Measurements from ENCODE around the gene B4GALT6.

B4GALT6 gene

GRCh38 chr18:31655354-31655753 lies 29.0 kb downstream of the B4GALT6 start:
- no peak for TF ChIP-seq CTCF (IDR thresholded peaks at IDR 0.05; ENCODE audit: low read depth, low read length, missing control alignments)
- no peak overlapping the region for H3K4me3 ChIP-seq (ENCODE audit: low read depth, low read length)
- DNase-seq (ENCODE audit: low read depth): no peak

DNA sequence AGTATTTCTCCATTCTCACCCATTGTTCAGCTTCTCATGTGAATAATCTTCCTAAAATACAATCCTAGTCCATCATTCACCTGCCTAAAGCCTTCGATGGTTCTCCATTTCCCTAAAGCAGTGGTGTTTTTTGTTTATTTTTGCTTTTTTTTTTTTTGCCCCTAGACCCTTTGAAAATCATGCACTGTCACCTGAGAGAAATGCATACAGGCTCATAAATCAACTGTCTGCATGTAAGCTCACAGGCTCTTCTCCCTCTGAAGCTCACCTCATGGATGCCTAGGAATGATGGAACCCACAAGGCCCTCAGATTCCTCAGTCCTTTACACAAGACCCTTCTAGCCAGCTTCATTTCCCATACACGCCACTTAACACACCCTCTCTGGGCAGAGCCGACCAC lies 31.5 kb downstream of the B4GALT6 start:
- no peak for DNase-seq (ENCODE audit: low read depth)
- no peak overlapping the region for H3K4me3 ChIP-seq (ENCODE audit: low read depth, low read length)
- no peak for TF ChIP-seq CTCF (IDR thresholded peaks at IDR 0.05; ENCODE audit: low read depth, low read length, missing control alignments)

DNA sequence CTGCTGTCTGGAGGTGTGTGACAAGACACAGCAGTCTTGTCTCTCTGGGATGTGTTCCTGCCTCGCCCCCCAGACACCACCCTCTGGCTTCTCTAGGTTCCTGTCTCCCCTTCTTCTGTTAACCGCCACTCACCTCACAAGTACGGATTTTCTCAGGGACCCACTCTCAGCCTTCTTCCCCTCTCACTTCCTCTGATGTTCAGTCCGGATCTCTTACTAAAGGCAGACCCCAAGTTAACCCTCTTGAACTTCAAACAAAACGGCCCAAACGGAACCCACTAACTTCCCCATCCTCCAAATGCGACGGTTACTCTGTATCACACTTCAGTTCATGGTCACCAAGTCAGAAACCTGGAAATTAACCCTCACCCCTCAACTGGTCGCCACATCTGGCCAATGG lies 32.0 kb downstream of the B4GALT6 start:
- no peak overlapping the region for H3K4me3 ChIP-seq (ENCODE audit: low read depth, low read length)
- TF ChIP-seq CTCF (IDR thresholded peaks at IDR 0.05; ENCODE audit: low read depth, low read length, missing control alignments): no peak
- no peak for DNase-seq (ENCODE audit: low read depth)

DNA sequence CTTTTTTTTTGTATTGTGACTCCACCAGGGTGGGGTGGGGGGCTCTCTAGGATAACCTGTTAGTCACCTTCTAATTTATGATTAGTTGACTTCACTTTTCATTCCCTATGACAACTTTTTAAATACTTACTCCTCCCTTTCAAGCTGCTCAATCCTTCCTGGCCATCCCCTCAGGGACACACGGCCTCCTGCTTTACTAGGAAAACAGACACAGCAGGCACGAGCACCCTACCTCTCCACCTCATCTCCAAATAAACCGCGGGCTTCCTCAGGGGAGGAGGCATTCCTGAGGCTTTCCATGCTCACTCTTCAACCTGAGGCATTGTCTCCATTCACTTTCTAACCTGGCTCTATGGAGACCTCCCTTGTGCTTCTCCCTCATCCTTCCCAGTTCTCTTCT lies 33.0 kb downstream of the B4GALT6 start:
- no peak overlapping the region for H3K4me3 ChIP-seq (ENCODE audit: low read depth, low read length)
- no peak for TF ChIP-seq CTCF (IDR thresholded peaks at IDR 0.05; ENCODE audit: low read depth, low read length, missing control alignments)
- no peak for DNase-seq (ENCODE audit: low read depth)

- no peak for DNase-seq (ENCODE audit: low read depth)
- TF ChIP-seq CTCF (IDR thresholded peaks at IDR 0.05; ENCODE audit: low read depth, low read length, missing control alignments): no peak
- H3K4me3 ChIP-seq (ENCODE audit: low read depth, low read length): no peak overlapping the region
Measured at GRCh38 chr18:31649978-31650719, 34.2 kb downstream of the B4GALT6 start.

DNA sequence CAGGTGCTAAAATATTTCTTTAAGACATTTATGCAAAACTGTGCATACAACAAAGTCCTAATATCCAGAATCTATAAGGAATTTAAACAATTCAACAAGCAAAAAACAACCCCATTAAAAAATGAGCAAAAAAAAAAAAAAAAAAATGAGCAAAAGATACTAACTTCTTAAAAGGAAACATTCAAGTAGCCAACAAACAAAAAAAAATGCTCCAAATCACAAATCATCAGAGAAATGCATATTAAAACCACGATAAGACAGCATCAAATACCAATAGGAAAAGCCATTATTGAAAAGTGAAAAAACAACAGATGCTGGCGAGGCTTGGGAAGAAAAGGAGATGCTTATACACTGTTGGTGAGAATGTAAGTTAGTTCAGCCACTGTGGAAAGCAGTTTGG lies 34.9 kb downstream of the B4GALT6 start:
- no peak for TF ChIP-seq CTCF (IDR thresholded peaks at IDR 0.05; ENCODE audit: low read depth, low read length, missing control alignments)
- no peak for DNase-seq (ENCODE audit: low read depth)
- H3K4me3 ChIP-seq (ENCODE audit: low read depth, low read length): no peak overlapping the region

- peak; percentile 71 for DNase-seq (ENCODE audit: low read depth)
- TF ChIP-seq CTCF (IDR thresholded peaks at IDR 0.05; ENCODE audit: low read depth, low read length, missing control alignments): no peak
- no peak overlapping the region for H3K4me3 ChIP-seq (ENCODE audit: low read depth, low read length)
Measured at GRCh38 chr18:31648966-31649429, 35.4 kb downstream of the B4GALT6 start.

Measured in GM12864 (cell line).